ENCODE results near the gene TMEM44. TPM values are rescaled to one million over a fixed set of nuclear protein-coding genes. Genes with fewer than 3 reads are reported as not detected.

TMEM44 gene
- total and polyA plus RNA-seq, 9 of the 15 experiments (the other 6 are each of a cell fraction or from before 2014, with no cell fraction given), result 0.53 to 18.1 (median 11.3) TPM

DNA sequence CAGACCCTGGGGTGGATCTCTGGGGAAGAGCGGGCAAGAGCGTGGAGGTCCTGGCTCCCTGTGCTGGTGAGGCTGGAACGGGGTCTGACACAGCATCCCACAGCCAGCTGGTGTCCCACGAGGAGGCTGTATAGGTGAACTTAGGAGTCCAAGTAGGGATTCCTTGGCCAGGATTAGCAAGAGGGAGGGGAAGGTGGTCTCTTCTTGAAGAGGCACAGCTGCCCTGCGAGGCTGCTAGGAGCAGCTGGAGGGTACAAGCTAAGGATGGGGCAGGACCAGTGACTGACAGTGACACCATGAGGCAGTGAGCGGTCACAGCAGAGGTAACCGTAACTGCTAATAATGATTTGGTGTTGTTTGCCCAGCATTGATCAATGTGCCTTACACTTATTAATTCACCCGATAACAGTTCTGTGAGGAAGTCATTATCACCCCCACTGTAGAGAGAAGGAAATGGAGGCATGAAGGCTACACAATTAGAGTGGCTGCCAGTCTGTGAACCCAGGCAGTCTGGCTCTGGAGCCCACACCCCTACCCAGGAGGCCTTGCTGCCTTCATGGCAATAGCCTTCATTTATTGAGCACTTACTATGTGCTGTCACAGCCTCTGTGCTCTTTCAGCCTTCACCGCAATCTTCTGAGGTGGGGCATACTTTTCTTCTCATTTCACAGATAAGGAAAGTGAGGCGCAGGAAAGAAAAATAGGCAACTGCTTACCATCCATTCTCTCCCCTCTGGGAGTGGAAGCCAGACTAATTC is 59.4 kb downstream of the TMEM44 start (continued):
- TF ChIP-seq, protein P1, sequence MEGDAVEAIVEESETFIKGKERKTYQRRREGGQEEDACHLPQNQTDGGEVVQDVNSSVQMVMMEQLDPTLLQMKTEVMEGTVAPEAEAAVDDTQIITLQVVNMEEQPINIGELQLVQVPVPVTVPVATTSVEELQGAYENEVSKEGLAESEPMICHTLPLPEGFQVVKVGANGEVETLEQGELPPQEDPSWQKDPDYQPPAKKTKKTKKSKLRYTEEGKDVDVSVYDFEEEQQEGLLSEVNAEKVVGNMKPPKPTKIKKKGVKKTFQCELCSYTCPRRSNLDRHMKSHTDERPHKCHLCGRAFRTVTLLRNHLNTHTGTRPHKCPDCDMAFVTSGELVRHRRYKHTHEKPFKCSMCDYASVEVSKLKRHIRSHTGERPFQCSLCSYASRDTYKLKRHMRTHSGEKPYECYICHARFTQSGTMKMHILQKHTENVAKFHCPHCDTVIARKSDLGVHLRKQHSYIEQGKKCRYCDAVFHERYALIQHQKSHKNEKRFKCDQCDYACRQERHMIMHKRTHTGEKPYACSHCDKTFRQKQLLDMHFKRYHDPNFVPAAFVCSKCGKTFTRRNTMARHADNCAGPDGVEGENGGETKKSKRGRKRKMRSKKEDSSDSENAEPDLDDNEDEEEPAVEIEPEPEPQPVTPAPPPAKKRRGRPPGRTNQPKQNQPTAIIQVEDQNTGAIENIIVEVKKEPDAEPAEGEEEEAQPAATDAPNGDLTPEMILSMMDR (IDR thresholded peaks at IDR 0.05 in 2 of 3, conservative IDR thresholded peaks at IDR 0.05 in 1 of 3; ENCODE audit: insufficient read depth in 2 of 3, low read depth in 1 of 3, low read length in 3 of 3), result peak; percentile 68 to 78 (median 73)

GRCh38 chr3:194572944-194573491 is 60.2 kb downstream of the TMEM44 start:
- Histone ChIP-seq H4K20me1 (replicated peaks; ENCODE audit: control insufficient read depth, insufficient read depth, low read length) (no peaks in the 10 kb centered on the region), H3K9me3 (replicated peaks; ENCODE audit: control insufficient read depth, insufficient read depth, low read depth, low read length) (no peaks in the 10 kb centered on the region), H3K27me3 (ENCODE audit: control insufficient read depth in 2 of 2, insufficient read depth in 2 of 2, low read length in 2 of 2) (no peaks in the 10 kb centered on the region), H3K4me3 (no peak overlapping the region), H3K36me3 (ENCODE audit: control insufficient read depth, insufficient read depth, low read length) (no peaks in the 10 kb centered on the region), H3K9me1 (ENCODE audit: control insufficient read depth, insufficient read depth, low read length) (peaks cover 2% of the 10 kb centered on the region), H3K4me2 (ENCODE audit: insufficient read depth, low read length) (peak overlapping the region; percentile 58), H3K9ac (ENCODE audit: insufficient read depth in 1 of 2, low read depth in 2 of 2, low read length in 2 of 2) (peak overlapping the region; percentile 45 to 64), H3K4me1 (replicated peaks in 1 of 2; ENCODE audit: control insufficient read depth in 2 of 2, insufficient read depth in 2 of 2, low read length in 2 of 2) (peaks cover 39 to 48% of the 10 kb centered on the region in 2 experiments), H3K27ac (ENCODE audit: extremely low read depth, low read depth, low read length) (peak overlapping the region; percentile 23; the same call in 1 of the 3 replicates), H2AFZ (ENCODE audit: low read depth, low read length) (peak overlapping the region; percentile 88; the same call in 1 of the 2 replicates), H3K79me2 (ENCODE audit: control insufficient read depth, insufficient read depth, low read length) (no peaks in the 10 kb centered on the region)
- FAIRE-seq (no peak), DNase-seq (ENCODE audit: extremely low read depth in 1 of 4, low spot score in 3 of 4) (no peak), ATAC-seq (no peak)
- no TSS peak for BruUV-seq (replicated peaks)
- intact Hi-C loops (cut with micrococcal nuclease) (loop anchor here (1.0 to 5.0 kb wide), 3 partner anchors 52 to 241 kb away; no protein-coding TSS in a partner anchor), in situ Hi-C loops (cut with MboI) (no loop called here)
- CTCF ChIA-PET (ENCODE audit: low intra/inter-chr PET ratio), result interaction anchor here (1.0 kb wide), 1 partner anchor 101 kb away, joined by 4 read pairs; no protein-coding TSS in a partner anchor
- POLR2A ChIA-PET, result interaction anchor here (0.7 to 2.9 kb wide), 7 partner anchors 9 to 438 kb away, joined by 3 to 10 read pairs (median 4); no protein-coding TSS in a partner anchor
- 53% methylated on average over 16 of the region's 16 CpGs for WGBS (ENCODE audit: insufficient coverage, low coverage, missing lambda C conversion rate)
- TF ChIP-seq, protein P2, sequence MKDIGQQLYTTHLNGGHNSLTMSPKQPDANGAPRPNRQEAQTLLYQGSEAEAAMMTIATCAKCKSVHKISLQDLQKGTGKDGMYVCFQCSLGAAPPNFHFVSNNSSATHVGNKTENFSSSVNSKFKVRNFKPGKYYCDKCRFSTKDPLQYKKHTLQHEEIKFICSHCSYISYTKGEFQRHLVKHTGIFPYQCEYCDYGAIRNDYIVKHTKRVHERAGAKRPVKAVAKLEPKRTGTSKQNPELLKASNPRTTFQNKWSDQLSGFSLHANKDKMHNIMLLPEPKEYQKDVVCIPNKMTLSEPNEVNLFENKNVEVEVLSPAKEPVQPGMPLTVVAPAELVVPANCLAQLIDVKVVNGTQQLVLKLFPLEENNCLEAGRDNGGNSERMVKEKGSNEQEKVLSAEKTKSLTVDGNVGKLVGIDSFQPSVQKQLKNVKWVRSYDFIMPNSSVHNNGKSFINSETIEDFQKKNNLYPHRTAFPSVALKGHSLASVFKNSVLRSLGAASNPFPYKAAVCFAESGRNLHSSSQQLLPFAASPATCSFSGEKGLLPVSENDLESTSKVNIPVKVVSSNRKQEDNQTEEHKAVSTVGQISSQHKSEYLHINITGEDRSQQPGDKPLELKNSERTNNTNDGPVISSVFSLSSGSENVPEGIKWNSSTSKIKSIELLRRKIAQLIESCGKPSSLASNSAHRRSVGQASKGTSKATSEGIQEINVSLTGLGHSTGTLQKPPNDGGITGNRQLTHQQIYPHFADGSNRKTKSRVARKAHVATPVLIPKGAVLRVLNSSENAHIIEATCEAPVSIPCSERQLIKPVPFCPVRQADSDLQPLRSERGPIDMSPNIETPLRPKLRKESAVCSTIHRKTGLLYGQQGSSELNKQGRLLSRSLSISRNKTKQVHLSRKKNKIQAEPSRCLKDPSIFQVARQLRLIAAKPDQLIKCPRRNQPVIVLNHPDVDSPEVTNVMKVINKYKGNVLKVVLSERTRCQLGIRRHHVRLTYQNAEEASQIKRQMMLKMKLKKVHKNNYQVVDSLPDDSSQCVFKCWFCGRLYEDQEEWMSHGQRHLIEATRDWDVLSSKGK (CRISPR knock-in tag; IDR thresholded peaks at IDR 0.05), result no peak
- 0 out of 2 replicates have a peak, but pooled peaks have one; percentile 21 for TF ChIP-seq KAT7 (CRISPR knock-in tag; IDR thresholded peaks at IDR 0.05; ENCODE audit: borderline replicate concordance)
